NT2/D1 (cell line): ENCODE results near the gene GMDS.

ENCODE experiments used
- DNase-seq: peaks from one replicate; pipeline ENCODE4 v3.0.0-alpha.2; 2011; ENCODE audit warnings: low read depth, low spot score
- H3K27me3 ChIP-seq: 2 replicates; pipeline ENCODE4 v1.6.0; 2011; ENCODE audit warnings: mild to moderate bottlenecking; ENCODE audit not compliant: insufficient read length, insufficient read depth
- H3K36me3 ChIP-seq: 2 replicates; pipeline ENCODE4 v1.6.1; 2011; ENCODE audit warnings: mild to moderate bottlenecking, low read length, mixed read lengths; ENCODE audit not compliant: insufficient read depth, insufficient read length
- H3K4me1 ChIP-seq: 2 replicates; pipeline ENCODE4 v1.5.1; 2011; ENCODE audit not compliant: insufficient read depth, insufficient read length
- H3K4me3 ChIP-seq: 2 replicates; pipeline ENCODE4 v1.5.1; 2011; ENCODE audit warnings: low read depth; ENCODE audit not compliant: insufficient read length
- H3K9ac ChIP-seq: 2 replicates; pipeline ENCODE4 v1.6.0; 2011; ENCODE audit warnings: low read depth; ENCODE audit not compliant: insufficient read length
- H3K9me3 ChIP-seq: 2 replicates; pipeline ENCODE4 v1.5.1; 2011; ENCODE audit warnings: mild to moderate bottlenecking, low read length; ENCODE audit not compliant: insufficient read depth
- SUZ12 ChIP-seq: IDR thresholded peaks from 2 replicates; pipeline ENCODE4 v1.6.1; 2011; ENCODE audit not compliant: insufficient read length, insufficient read depth; ENCODE audit errors: extremely low read depth
- YY1 ChIP-seq: IDR thresholded peaks from 2 replicates; pipeline ENCODE4 v1.6.1; 2011; ENCODE audit not compliant: insufficient read length, insufficient read depth
- ZNF274 ChIP-seq: IDR thresholded peaks from 2 replicates; pipeline ENCODE4 v1.6.1; 2011; ENCODE audit warnings: mild to moderate bottlenecking, low read depth, low read length

GMDS gene

GRCh38 chr6:1952740-1953360 lies 292.6 kb downstream of the GMDS start:
- TF ChIP-seq YY1 (no peak), ZNF274 (no peak), SUZ12 (no peak)
- H3K4me1 ChIP-seq, result no peaks in the 10 kb centered on the region

GRCh38 chr6:1950631-1951030 lies 294.8 kb downstream of the GMDS start:
- no peak for DNase-seq
- no peaks in the 10 kb centered on the region for H3K36me3 ChIP-seq
- H3K9me3 ChIP-seq, result no peaks in the 10 kb centered on the region
- no peak overlapping the region for H3K9ac ChIP-seq
- H3K4me1 ChIP-seq, result no peaks in the 10 kb centered on the region
- no peak for TF ChIP-seq YY1
- TF ChIP-seq ZNF274, result no peak
- TF ChIP-seq SUZ12, result no peak
- no peak overlapping the region for H3K4me3 ChIP-seq
- H3K27me3 ChIP-seq, result no peaks in the 10 kb centered on the region

More at GRCh38 chr6:1952740-1953360, 292.6 kb downstream of the GMDS start:
- no peaks in the 10 kb centered on the region for H3K36me3 ChIP-seq
- DNase-seq, result no peak
- no peak overlapping the region for H3K9ac ChIP-seq
- no peaks in the 10 kb centered on the region for H3K27me3 ChIP-seq
- H3K9me3 ChIP-seq, result no peaks in the 10 kb centered on the region
- no peak overlapping the region for H3K4me3 ChIP-seq

GRCh38 chr6:1949538-1949937 lies 295.9 kb downstream of the GMDS start:
- no peaks in the 10 kb centered on the region for H3K36me3 ChIP-seq
- no peak overlapping the region for H3K4me3 ChIP-seq
- no peaks in the 10 kb centered on the region for H3K27me3 ChIP-seq

GRCh38 chr6:1947922-1948321 lies 297.5 kb downstream of the GMDS start:
- H3K9ac ChIP-seq, result no peak overlapping the region
- no peaks in the 10 kb centered on the region for H3K9me3 ChIP-seq
- H3K4me3 ChIP-seq, result no peak overlapping the region
- no peak for DNase-seq
- H3K36me3 ChIP-seq, result no peaks in the 10 kb centered on the region
- TF ChIP-seq YY1 (no peak), ZNF274 (no peak), SUZ12 (no peak)
- no peaks in the 10 kb centered on the region for H3K27me3 ChIP-seq
- H3K4me1 ChIP-seq, result no peaks in the 10 kb centered on the region

More at GRCh38 chr6:1949538-1949937, 295.9 kb downstream of the GMDS start:
- no peak for DNase-seq
- no peaks in the 10 kb centered on the region for H3K4me1 ChIP-seq
- TF ChIP-seq YY1, result no peak
- TF ChIP-seq SUZ12, result no peak
- TF ChIP-seq ZNF274, result no peak
- no peaks in the 10 kb centered on the region for H3K9me3 ChIP-seq
- no peak overlapping the region for H3K9ac ChIP-seq

- H3K9ac ChIP-seq, result no peak overlapping the region
- H3K36me3 ChIP-seq, result no peaks in the 10 kb centered on the region
- no peaks in the 10 kb centered on the region for H3K9me3 ChIP-seq
- H3K4me1 ChIP-seq, result no peaks in the 10 kb centered on the region
- no peaks in the 10 kb centered on the region for H3K27me3 ChIP-seq
- TF ChIP-seq SUZ12 (no peak), YY1 (no peak), ZNF274 (no peak)
- H3K4me3 ChIP-seq, result no peak overlapping the region
- no peak for DNase-seq
Measured at GRCh38 chr6:1946583-1946982, 298.8 kb downstream of the GMDS start.

GRCh38 chr6:1945235-1945832 lies 300.1 kb downstream of the GMDS start:
- H3K4me1 ChIP-seq, result no peaks in the 10 kb centered on the region
- TF ChIP-seq YY1 (no peak), SUZ12 (no peak), ZNF274 (no peak)
- no peak overlapping the region for H3K9ac ChIP-seq
- H3K9me3 ChIP-seq, result no peaks in the 10 kb centered on the region
- no peaks in the 10 kb centered on the region for H3K27me3 ChIP-seq
- H3K4me3 ChIP-seq, result no peak overlapping the region
- no peak for DNase-seq
- H3K36me3 ChIP-seq, result no peaks in the 10 kb centered on the region

- H3K9ac ChIP-seq, result no peak overlapping the region
- H3K27me3 ChIP-seq, result no peaks in the 10 kb centered on the region
- H3K9me3 ChIP-seq, result no peaks in the 10 kb centered on the region
- H3K4me1 ChIP-seq, result no peaks in the 10 kb centered on the region
- H3K4me3 ChIP-seq, result no peak overlapping the region
- DNase-seq, result no peak
- H3K36me3 ChIP-seq, result no peaks in the 10 kb centered on the region
- TF ChIP-seq ZNF274, result no peak
- no peak for TF ChIP-seq SUZ12
- TF ChIP-seq YY1, result no peak
Measured at GRCh38 chr6:1942834-1943233, 302.6 kb downstream of the GMDS start.
